ENCODE data around the gene ZBTB7A.

- no peak for TF ChIP-seq POLR2A (IDR thresholded peaks at IDR 0.05; ENCODE audit: low read depth, low read length)
- TF ChIP-seq, protein P1, sequence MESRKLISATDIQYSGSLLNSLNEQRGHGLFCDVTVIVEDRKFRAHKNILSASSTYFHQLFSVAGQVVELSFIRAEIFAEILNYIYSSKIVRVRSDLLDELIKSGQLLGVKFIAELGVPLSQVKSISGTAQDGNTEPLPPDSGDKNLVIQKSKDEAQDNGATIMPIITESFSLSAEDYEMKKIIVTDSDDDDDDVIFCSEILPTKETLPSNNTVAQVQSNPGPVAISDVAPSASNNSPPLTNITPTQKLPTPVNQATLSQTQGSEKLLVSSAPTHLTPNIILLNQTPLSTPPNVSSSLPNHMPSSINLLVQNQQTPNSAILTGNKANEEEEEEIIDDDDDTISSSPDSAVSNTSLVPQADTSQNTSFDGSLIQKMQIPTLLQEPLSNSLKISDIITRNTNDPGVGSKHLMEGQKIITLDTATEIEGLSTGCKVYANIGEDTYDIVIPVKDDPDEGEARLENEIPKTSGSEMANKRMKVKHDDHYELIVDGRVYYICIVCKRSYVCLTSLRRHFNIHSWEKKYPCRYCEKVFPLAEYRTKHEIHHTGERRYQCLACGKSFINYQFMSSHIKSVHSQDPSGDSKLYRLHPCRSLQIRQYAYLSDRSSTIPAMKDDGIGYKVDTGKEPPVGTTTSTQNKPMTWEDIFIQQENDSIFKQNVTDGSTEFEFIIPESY (IDR thresholded peaks at IDR 0.05): no peak
- TF ChIP-seq SIX5 (IDR thresholded peaks at IDR 0.05; ENCODE audit: low read depth, low read length, severe bottlenecking): no peak
- no peak for TF ChIP-seq CTCF (IDR thresholded peaks at IDR 0.05 in 2 of 3, conservative IDR thresholded peaks at IDR 0.05 in 1 of 3; ENCODE audit: control insufficient read depth in 2 of 3, extremely low read depth in 1 of 3, insufficient read depth in 1 of 3, low read depth in 3 of 3, low read length in 3 of 3)
- no peak for TF ChIP-seq ETV6 (conservative IDR thresholded peaks at IDR 0.05 in 1 of 2, IDR thresholded peaks at IDR 0.05 in 1 of 2; ENCODE audit: borderline replicate concordance in 1 of 2, low read depth in 1 of 2)
- TF ChIP-seq CEBPB (IDR thresholded peaks at IDR 0.05; ENCODE audit: borderline replicate concordance in 1 of 2, low read depth in 2 of 2, low read length in 2 of 2): no peak
- TF ChIP-seq TARDBP (IDR thresholded peaks at IDR 0.05; ENCODE audit: borderline replicate concordance): no peak
- peak; percentile 40; the same call in 1 of the 2 replicates for TF ChIP-seq TAF1 (IDR thresholded peaks at IDR 0.05; ENCODE audit: borderline replicate concordance, low read depth, low read length)
- TF ChIP-seq RCOR1 (conservative IDR thresholded peaks at IDR 0.05; ENCODE audit: low read depth, low read length): no peak
Measured at GRCh38 chr19:4066176-4066606, 508 bp downstream of the ZBTB7A start.

Measured in GM12878 (cell line).